Fibroblast of the aortic adventitia (primary cell): ENCODE measurements around the gene POP4. TPM values are rescaled to one million over a fixed set of nuclear protein-coding genes. Genes with fewer than 3 reads are reported as not detected.

Experiments
- DNase-seq: peaks from one replicate; pipeline ENCODE4 v3.0.0-alpha.2; 2010; ENCODE audit warnings: low read depth
- H3K4me3 ChIP-seq: 2 replicates; pipeline ENCODE4 v1.5.1; 2011; ENCODE audit warnings: low read depth, mild to moderate bottlenecking, control low read depth, low read length, moderate library complexity
- CTCF ChIP-seq: IDR thresholded peaks from 2 replicates; pipeline ENCODE4 v1.5.1; 2011; ENCODE audit warnings: mild to moderate bottlenecking, low read length, control low read depth, inconsistent platforms; ENCODE audit not compliant: insufficient read depth
- total RNA-seq: library from RNA; depleted of rRNA; stranded (reverse); fragments of >200 nt; gene quantifications from 2 replicates; pipeline ENCODE4 v1.2.3, GENCODE V29; 2012; ENCODE audit warnings: low replicate concordance

Gene POP4
- total RNA-seq, 1 donor = 76.6 TPM

GRCh38 chr19:29645911-29646310 is 39.8 kb downstream of the POP4 start:
- peak; percentile 92 for DNase-seq
- peak overlapping the region; percentile 11 for H3K4me3 ChIP-seq
- no peak for TF ChIP-seq CTCF

GRCh38 chr19:29650772-29651387 is 44.8 kb downstream of the POP4 start:
- TF ChIP-seq CTCF = no peak
- H3K4me3 ChIP-seq = no peak overlapping the region
- DNase-seq = no peak

- no peak for TF ChIP-seq CTCF
- no peak overlapping the region for H3K4me3 ChIP-seq
- no peak for DNase-seq
Measured at GRCh38 chr19:29651622-29652394, 45.7 kb downstream of the POP4 start.

GRCh38 chr19:29653398-29653797 is 47.3 kb downstream of the POP4 start:
- no peak for DNase-seq
- no peak for TF ChIP-seq CTCF
- no peak overlapping the region for H3K4me3 ChIP-seq

GRCh38 chr19:29655648-29656335 is 49.7 kb downstream of the POP4 start:
- DNase-seq = no peak
- H3K4me3 ChIP-seq = no peak overlapping the region
- TF ChIP-seq CTCF = no peak

GRCh38 chr19:29658221-29658991 is 52.3 kb downstream of the POP4 start:
- H3K4me3 ChIP-seq = no peak overlapping the region
- no peak for TF ChIP-seq CTCF
- peak; percentile 82 for DNase-seq
